NT2/D1 (cell line): ENCODE measurements around the gene HAP1.

ENCODE experiments used
- DNase-seq: peaks from one replicate; pipeline ENCODE4 v3.0.0-alpha.2; 2011; ENCODE audit warnings: low read depth, low spot score
- H3K27me3 ChIP-seq: 2 replicates; pipeline ENCODE4 v1.6.0; 2011; ENCODE audit warnings: mild to moderate bottlenecking; ENCODE audit not compliant: insufficient read length, insufficient read depth
- H3K36me3 ChIP-seq: 2 replicates; pipeline ENCODE4 v1.6.1; 2011; ENCODE audit warnings: mild to moderate bottlenecking, low read length, mixed read lengths; ENCODE audit not compliant: insufficient read depth, insufficient read length
- H3K4me1 ChIP-seq: 2 replicates; pipeline ENCODE4 v1.5.1; 2011; ENCODE audit not compliant: insufficient read depth, insufficient read length
- H3K4me3 ChIP-seq: 2 replicates; pipeline ENCODE4 v1.5.1; 2011; ENCODE audit warnings: low read depth; ENCODE audit not compliant: insufficient read length
- H3K9ac ChIP-seq: 2 replicates; pipeline ENCODE4 v1.6.0; 2011; ENCODE audit warnings: low read depth; ENCODE audit not compliant: insufficient read length
- H3K9me3 ChIP-seq: 2 replicates; pipeline ENCODE4 v1.5.1; 2011; ENCODE audit warnings: mild to moderate bottlenecking, low read length; ENCODE audit not compliant: insufficient read depth
- SUZ12 ChIP-seq: IDR thresholded peaks from 2 replicates; pipeline ENCODE4 v1.6.1; 2011; ENCODE audit not compliant: insufficient read length, insufficient read depth; ENCODE audit errors: extremely low read depth
- YY1 ChIP-seq: IDR thresholded peaks from 2 replicates; pipeline ENCODE4 v1.6.1; 2011; ENCODE audit not compliant: insufficient read length, insufficient read depth
- ZNF274 ChIP-seq: IDR thresholded peaks from 2 replicates; pipeline ENCODE4 v1.6.1; 2011; ENCODE audit warnings: mild to moderate bottlenecking, low read depth, low read length

The HAP1 gene

DNA sequence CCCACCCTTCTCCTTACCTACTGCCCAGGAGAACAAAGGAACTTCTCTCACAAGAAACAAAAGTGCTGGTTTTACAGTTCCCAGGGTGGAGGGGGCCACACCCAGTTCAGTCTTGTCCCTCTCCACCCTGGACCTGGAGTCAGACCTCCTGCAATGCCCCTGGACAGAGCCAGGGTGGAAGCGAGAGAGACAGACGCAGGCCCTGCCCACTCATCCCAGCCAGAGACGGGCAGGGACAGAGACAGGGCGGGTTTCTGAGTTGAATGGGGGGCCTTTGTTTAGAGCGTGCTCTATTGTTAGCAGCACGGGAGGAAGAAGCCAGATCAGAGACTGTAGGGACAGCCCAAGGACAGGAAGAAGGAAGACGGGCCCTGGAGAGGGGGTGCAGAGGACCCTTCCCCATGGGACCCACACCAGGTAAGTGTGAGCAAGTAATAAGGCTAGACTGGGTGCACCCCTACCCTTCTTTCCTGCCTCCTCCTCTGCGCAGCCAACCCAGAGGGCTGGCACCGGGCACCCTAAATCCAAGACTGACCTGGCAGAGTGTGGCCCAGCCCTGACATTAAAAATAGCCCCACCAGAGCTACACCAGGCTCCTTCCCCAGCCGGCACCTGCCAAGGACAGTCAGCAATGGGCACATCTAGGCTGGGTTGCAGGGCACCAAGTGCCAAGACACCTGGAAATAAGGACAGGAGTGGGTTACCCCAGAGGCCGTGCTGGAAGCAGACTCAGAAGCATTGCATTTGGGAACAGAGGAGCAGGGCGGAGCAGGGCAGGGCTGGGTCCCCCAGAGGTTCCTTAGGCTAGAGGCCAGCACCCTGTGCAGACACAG is 41.2 kb upstream of the HAP1 start:
- no peak overlapping the region for H3K4me3 ChIP-seq
- no peaks in the 10 kb centered on the region for H3K9me3 ChIP-seq
- peak overlapping the region; percentile 66 for H3K9ac ChIP-seq
- peaks cover 33% of the 10 kb centered on the region for H3K4me1 ChIP-seq
- no peak for DNase-seq
- TF ChIP-seq SUZ12 (no peak), YY1 (no peak), ZNF274 (no peak)
- peaks cover 51% of the 10 kb centered on the region for H3K36me3 ChIP-seq
- H3K27me3 ChIP-seq: no peaks in the 10 kb centered on the region

DNA sequence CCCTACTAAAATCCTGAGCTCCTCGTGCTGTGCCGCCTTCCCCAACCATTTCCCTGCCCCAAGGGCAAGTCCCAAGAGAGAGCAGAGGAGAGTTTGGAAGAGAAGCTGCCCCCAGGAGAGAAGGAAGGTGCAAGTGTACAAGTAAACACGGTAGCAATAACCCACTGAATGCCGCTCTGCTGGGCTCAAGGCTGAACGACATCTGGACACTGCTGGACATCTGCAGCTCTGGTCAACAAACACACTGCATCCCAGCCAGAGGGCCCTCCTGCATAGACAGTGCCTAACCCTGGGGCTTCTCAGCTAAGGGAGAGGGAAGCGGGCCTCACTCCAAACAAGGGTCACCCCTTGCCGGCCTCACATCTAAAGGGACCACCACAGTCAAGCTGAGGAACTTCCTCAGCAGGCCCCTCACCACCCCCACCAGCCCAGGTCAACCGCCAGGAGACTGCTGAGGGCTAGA is 39.3 kb upstream of the HAP1 start:
- no peaks in the 10 kb centered on the region for H3K27me3 ChIP-seq
- no peaks in the 10 kb centered on the region for H3K9me3 ChIP-seq
- no peak for DNase-seq
- TF ChIP-seq SUZ12 (no peak), YY1 (no peak), ZNF274 (no peak)
- H3K36me3 ChIP-seq: peaks cover 67% of the 10 kb centered on the region
- H3K4me3 ChIP-seq: no peak overlapping the region
- H3K4me1 ChIP-seq: peaks cover 33% of the 10 kb centered on the region
- peak overlapping the region; percentile 51 for H3K9ac ChIP-seq

DNA sequence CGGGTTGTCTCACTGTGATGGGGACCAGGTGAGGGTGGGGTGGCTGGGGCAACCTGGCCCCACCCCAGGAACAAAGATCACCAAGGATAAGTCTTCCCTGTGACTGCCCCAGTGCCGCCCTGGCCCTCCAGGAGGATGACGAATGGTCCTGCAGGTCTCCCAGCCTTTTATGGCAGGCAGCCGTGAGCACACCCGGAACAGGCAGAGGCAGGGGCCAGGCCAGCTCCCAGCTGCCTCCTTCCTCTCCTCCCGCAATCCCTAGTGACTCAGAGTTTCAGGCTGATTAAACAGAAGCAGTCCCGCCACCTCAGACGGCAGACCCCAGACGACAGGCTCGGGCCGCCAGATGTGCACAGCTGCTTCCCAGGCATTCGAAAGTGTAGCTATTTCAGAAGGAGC is 38.7 kb upstream of the HAP1 start:
- DNase-seq: no peak
- H3K4me3 ChIP-seq: no peak overlapping the region

DNA sequence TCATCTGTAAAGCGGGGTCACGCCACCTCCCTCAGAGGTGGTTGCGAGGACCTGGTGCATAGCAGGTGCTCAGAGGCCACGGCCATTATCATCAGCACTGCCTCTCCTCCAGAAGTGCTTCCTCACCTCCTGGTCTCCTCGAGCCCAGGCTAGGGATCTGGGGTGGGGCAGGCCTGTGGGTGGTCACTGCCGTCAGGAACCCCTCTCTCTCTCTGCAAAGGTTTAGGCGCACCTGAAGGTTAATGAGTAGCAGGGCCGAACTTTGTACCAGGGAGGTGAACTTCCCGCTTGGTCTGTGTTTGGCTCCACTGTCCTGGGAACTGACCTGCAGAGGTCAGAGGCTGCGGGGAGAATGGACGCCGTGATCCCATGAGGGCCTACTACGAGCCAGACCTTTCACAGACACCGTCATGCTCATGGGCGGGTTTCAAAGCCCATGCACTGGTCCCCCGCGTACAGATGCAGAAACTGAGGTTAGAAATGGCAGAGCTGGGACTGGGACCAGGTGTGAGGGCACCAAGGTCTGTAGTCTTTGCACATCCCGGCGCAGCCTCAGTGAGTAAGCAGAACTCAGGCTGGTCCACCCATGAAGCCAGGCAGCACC is 38.2 kb upstream of the HAP1 start:
- no peak for TF ChIP-seq ZNF274
- no peak for TF ChIP-seq SUZ12
- TF ChIP-seq YY1: no peak
- no peak for DNase-seq
- Histone ChIP-seq H3K9ac (no peak overlapping the region), H3K27me3 (no peaks in the 10 kb centered on the region), H3K36me3 (peaks cover 70% of the 10 kb centered on the region), H3K4me3 (no peak overlapping the region), H3K4me1 (peaks cover 31% of the 10 kb centered on the region), H3K9me3 (no peaks in the 10 kb centered on the region)

More for the DNA sequence above, 38.7 kb upstream of the HAP1 start:
- H3K36me3 ChIP-seq: peaks cover 71% of the 10 kb centered on the region
- peaks cover 33% of the 10 kb centered on the region for H3K4me1 ChIP-seq
- H3K9ac ChIP-seq: no peak overlapping the region
- TF ChIP-seq SUZ12 (no peak), ZNF274 (no peak), YY1 (no peak)
- H3K9me3 ChIP-seq: no peaks in the 10 kb centered on the region
- no peaks in the 10 kb centered on the region for H3K27me3 ChIP-seq

DNA sequence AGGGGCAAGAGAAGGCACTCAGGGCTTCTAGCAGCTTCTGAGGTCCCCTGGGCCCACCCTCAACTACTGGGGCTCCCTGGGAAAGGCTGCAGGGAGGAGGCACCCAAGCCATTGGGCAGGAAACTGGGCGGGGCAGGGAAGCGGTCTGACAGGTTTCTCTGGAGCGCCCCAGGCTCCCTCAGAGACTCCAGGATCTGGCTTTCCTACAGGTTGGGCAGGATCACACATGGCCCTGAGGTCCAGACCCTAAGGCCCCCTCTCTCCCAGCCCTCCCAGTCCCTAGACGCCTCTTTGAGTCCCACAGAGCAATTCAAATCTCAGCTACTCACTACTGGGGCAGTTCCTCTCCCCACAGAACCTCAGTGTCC is 37.8 kb upstream of the HAP1 start:
- no peak for DNase-seq
- peaks cover 26% of the 10 kb centered on the region for H3K4me1 ChIP-seq

DNA sequence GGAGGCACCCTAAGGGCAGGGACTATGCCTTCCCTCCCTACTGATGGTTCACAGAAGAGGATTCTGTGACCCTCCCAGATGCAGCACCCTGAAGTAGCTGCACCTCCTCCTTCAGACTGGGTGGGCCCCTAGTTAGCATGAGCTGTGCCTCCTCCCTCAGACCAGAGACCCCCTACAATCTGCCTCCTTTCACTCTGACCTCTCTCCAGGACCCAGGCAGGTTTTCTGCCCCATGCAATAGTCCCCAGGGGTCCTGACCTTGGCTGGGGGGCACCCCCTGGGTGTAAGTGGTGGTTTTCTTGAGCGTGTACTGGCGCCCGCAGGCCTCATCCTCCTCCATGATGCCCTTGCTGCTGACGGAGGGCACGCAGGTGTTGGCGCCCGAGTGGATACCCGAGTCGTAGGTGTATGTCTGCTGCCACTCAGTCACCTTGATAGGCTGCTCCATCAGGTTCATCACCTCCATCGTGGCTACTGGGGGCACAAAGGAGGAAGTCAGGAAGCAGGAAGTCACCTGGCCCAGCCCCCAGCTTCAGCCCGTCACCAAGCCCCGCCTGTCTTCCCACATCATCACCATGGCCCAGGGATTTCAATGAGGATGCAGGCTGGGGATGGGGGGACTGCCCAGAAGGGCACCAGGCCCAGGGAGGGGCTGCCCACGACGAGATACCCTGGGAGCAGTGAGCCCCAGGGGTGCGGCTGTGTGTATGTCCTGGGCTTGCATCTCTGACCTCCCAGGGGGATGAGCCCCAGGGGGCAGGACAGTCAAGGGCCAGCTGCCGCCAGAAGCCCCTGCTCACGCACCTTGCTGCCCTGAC is 37.2 kb upstream of the HAP1 start:
- TF ChIP-seq ZNF274 (no peak), YY1 (no peak), SUZ12 (no peak)
- Histone ChIP-seq H3K4me1 (peaks cover 23% of the 10 kb centered on the region), H3K27me3 (no peaks in the 10 kb centered on the region), H3K4me3 (no peak overlapping the region), H3K9ac (no peak overlapping the region), H3K36me3 (peaks cover 72% of the 10 kb centered on the region), H3K9me3 (no peaks in the 10 kb centered on the region)
- no peak for DNase-seq

More for the DNA sequence above, 37.8 kb upstream of the HAP1 start:
- Histone ChIP-seq H3K9me3 (no peaks in the 10 kb centered on the region), H3K36me3 (peaks cover 72% of the 10 kb centered on the region), H3K9ac (no peak overlapping the region), H3K4me3 (no peak overlapping the region), H3K27me3 (no peaks in the 10 kb centered on the region)
- TF ChIP-seq ZNF274: no peak
- TF ChIP-seq YY1: no peak
- no peak for TF ChIP-seq SUZ12
